ENCODE data around the gene SLC22A12.

- TF ChIP-seq CTCF (conservative IDR thresholded peaks at IDR 0.05; ENCODE audit: low read depth, low read length) (no peak), EZH2phosphoT487 (IDR thresholded peaks at IDR 0.05; ENCODE audit: borderline replicate concordance, low read length) (no peak), EZH2 (IDR thresholded peaks at IDR 0.05; ENCODE audit: low read length, unreplicated experiment) (no peak)
Observed at GRCh38 chr11:64606796-64607380, 15.9 kb downstream of the SLC22A12 start.
